NCI-H2029 (cell line): Measurements from ENCODE around the gene PRKCE.
"Not testable (repeated sequence)": the region's sequence is repeated elsewhere in the genome, so short reads cannot be mapped to it uniquely, and the experiment has no call there.

ENCODE experiments used
- DNase-seq: peaks from one replicate; lab custom pipeline; 2025; lab: John Stamatoyannopoulos, UW

Gene PRKCE

DNA sequence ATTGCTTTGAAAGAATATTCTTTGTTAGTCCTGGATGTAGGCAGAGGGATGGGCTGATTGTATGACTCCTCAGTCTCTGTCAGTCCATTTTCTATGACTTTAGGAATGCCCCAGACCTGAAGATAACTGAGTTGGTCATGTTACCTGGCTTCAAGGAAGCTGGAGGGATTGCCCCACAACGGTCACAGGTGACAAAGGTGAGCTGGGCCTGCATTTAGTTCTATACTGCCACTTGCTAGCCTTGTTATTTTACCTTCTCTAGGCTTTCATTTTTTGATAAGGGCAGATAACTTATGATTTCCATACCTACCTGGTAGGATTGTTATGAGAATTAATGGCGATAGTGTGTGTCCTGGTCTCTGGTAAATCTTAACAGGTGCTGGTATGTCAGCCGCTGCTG is 260.1 kb downstream of the PRKCE start:
- no peak for DNase-seq

GRCh38 chr2:45912109-45912508 is 260.6 kb downstream of the PRKCE start:
- no peak for DNase-seq

GRCh38 chr2:45913539-45913938 is 262.1 kb downstream of the PRKCE start:
- DNase-seq: peak; percentile 44

- no peak for DNase-seq
Measured at GRCh38 chr2:45915523-45915922, 264.0 kb downstream of the PRKCE start.

- DNase-seq: not testable (repeated sequence)
Measured at GRCh38 chr2:45917561-45918176, 266.2 kb downstream of the PRKCE start.

DNA sequence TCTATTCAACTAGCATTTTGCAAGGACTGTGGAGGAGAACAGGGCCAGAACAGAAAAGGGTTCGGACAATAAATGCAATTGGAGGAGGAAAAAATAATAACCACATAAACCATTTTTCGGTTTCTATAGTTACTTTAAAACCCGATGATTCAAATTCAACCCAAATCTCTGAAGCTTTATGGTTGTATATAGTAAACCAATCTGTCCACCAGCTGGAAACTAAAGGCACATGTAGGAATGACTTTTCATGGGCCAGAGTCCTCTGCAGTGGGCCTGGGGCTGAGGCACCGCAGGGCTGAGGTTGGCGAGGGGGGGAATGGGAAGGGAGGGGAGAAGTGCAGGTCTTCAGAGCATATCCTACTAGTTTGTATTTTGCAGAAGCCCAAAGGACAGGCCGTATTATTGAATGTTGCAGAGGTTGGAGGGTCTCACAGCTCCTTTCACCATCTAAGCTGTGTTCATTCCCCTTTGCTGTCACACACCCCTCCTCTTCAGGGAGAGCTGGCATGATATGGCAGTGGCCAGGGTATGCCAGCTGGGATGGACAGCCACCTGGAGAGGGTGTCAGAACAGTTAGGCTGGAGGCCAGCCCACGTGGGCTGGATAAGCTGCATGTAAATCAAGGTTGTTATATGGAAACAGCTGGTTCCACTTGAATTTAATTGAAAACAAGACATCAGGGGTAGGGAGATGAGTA is 267.1 kb downstream of the PRKCE start:
- peak; percentile 84 for DNase-seq

- DNase-seq: peak; percentile 84
Measured at GRCh38 chr2:45919160-45919650, 267.7 kb downstream of the PRKCE start.

GRCh38 chr2:45919711-45920111 is 268.2 kb downstream of the PRKCE start:
- DNase-seq: no peak

DNA sequence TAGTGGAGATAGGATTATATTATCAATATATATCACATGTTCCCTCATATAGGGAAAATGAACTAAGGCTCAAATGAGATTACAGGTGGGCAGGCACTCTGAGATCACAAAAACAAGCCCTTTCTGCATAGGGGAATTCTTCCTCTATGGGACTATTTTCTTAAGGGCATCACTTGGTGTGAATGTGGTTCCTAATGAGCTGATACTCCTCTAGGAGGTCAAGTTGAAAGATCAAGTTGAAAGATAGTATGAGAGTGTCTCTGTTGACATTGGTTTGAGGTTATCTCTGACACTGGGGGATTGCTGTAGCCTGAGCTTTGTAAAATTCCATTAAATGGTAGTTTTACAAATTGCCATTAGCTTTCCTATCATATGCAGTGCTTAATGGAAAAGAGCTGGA is 270.4 kb downstream of the PRKCE start:
- DNase-seq: no peak

GRCh38 chr2:45922577-45922988 is 271.1 kb downstream of the PRKCE start:
- DNase-seq: peak; percentile 41

GRCh38 chr2:45923701-45924100 is 272.2 kb downstream of the PRKCE start:
- no peak for DNase-seq

- no peak for DNase-seq
Measured at GRCh38 chr2:45925026-45925425, 273.6 kb downstream of the PRKCE start.

- DNase-seq: no peak
Measured at GRCh38 chr2:45925636-45926366, 274.3 kb downstream of the PRKCE start.

- no peak for DNase-seq
Measured at GRCh38 chr2:45928946-45929345, 277.5 kb downstream of the PRKCE start.

DNA sequence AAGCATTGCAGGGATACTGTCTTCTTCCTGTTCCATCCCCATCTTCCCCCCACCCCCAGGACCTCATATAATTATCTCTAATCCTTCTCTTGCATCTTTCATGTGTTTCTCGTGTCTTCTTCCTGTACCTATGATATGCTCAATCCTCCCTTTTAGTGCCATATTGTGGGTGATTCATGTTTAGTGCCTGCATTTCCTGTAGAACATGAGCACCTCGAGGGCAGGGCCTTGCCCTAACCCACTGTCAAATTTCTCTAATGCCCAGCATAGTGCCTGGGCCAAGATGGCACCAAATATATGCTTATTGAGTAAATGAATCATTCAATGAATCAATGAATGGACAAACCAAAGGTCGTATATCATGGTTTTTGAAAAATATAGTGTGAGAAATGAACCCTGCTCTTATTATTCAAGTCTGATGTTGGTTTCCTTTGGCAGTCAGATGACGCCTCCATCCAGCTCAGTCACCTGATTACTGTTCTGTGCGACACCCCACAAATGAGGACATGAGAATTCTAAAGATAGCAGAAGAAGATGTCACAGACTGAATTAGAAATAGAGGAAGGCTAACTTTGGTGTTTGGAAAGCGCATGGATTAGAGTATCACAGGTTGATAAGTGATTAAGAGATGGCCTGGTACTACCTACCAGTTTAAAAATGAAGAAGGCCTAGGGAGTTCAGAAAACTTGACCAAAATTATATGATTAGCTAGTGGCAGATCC is 278.4 kb downstream of the PRKCE start:
- DNase-seq: no peak

GRCh38 chr2:45930396-45930792 is 278.9 kb downstream of the PRKCE start:
- no peak for DNase-seq

DNA sequence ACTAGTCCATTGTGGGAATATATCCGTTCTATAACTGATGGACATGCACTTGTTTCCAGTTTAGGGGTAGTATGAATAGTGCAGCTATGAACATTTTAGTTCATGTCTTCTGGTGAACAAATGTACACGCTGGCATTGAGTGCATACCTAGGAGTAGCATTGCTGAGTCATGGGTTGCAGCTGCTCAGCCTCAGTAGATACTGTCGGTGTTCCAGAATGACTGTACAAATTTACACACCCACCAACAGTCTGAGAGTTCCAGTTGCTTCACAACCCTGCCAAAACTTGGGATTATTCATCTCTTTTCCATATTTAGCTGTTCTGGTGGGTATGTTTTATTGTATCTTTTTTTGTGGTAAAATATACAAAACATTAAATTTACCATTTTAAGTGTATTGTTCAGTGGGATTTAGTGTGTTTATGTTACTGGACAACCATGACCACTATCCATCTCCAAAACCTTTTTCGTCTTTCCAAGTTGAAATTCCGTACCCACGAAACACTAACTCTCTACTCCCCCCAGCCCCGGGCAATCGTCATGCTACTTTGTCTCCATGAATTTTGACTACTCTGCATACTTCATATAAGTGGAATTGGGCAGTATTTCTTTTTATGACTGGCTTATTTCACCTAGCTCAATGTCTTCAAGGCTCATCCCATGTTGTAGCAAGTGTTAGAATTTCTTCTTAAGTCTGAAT is 281.0 kb downstream of the PRKCE start:
- no peak for DNase-seq

DNA sequence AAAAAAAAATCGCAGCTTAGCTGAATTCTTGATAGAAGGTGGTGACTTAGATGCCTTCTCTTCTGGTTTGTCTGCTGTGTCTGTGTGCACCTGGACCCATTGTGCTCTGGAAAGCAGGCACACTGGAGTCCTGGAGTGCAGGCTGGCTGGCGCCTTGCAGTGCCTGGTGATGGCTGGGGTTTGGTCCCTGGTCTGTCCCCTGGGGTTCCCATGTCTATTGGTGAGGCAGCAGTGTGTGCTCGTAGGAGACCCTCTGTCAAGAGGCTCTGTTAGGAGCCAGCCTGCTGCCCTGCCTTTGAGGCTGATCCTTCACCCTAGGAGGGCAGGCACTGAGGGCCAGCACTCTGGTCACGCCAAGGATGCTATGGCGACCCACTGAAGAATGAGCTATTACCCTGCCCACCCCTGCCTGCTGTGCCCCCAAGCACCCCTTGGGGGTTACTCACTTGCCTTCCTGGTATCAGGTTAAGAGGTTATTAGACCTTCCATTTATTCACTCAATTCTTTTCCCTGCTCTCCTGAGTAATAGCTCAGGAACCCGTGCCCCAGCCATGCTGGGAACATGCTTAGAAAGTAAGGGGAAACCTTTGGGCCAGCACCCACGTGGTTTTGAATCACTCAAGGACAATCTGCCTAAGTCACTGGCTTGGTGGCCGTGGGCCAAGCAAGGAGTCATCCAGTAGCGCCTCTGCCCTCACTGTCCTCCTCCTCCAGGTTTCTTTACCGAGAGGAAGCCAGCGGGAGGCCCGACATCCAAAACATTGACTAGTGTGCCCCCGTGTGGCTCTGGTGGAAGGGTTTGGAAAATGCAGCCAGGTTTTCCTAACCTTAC is 284.5 kb downstream of the PRKCE start:
- peak; percentile 91 for DNase-seq

GRCh38 chr2:45936623-45936979 is 285.1 kb downstream of the PRKCE start:
- no peak for DNase-seq

GRCh38 chr2:45937990-45938389 is 286.5 kb downstream of the PRKCE start:
- DNase-seq: no peak
